Stimulated activated CD4-positive, alpha-beta T cell treated with anti-CD3 and anti-CD28 coated beads, Interleukin-1b, Interleukin-23, amount 100 ng/mL, for 24 hours (primary cell): ENCODE measurements around the gene PPP1R9B.
A peak's percentile ranks its signal among the peaks of the same experiment; 100 is the strongest.

Experiments used
- DNase-seq, 4 experiments: peaks; one replicate each; pipeline ENCODE4 v3.0.0-alpha.2; 2020; ENCODE audit warnings: low read depth in 4 of 4, low spot score in 1 of 4

Gene PPP1R9B

GRCh38 chr17:50128441-50129352 lies 21.8 kb downstream of the PPP1R9B start:
- DNase-seq = no peak

- DNase-seq = no peak
Observed at GRCh38 chr17:50127697-50128361, 22.6 kb downstream of the PPP1R9B start.

GRCh38 chr17:50125420-50125997 lies 25.0 kb downstream of the PPP1R9B start:
- no peak for DNase-seq

GRCh38 chr17:50123649-50124349 lies 26.7 kb downstream of the PPP1R9B start:
- no peak for DNase-seq

GRCh38 chr17:50122945-50123344 lies 27.5 kb downstream of the PPP1R9B start:
- DNase-seq = no peak

- DNase-seq = no peak
Observed at GRCh38 chr17:50120475-50121253, 29.8 kb downstream of the PPP1R9B start.

GRCh38 chr17:50118828-50119218 lies 31.7 kb downstream of the PPP1R9B start:
- no peak for DNase-seq

GRCh38 chr17:50118076-50118827 lies 32.2 kb downstream of the PPP1R9B start:
- DNase-seq = no peak

GRCh38 chr17:50117202-50118051 lies 33.0 kb downstream of the PPP1R9B start:
- DNase-seq = peak in 2 of 4 experiments; percentile 36 to 55

GRCh38 chr17:50115756-50116155 lies 34.7 kb downstream of the PPP1R9B start:
- no peak for DNase-seq

GRCh38 chr17:50114849-50115357 lies 35.6 kb downstream of the PPP1R9B start:
- DNase-seq = no peak

- no peak for DNase-seq
Observed at GRCh38 chr17:50114401-50114800, 36.1 kb downstream of the PPP1R9B start.

- DNase-seq = no peak
Observed at GRCh38 chr17:50113624-50114320, 36.7 kb downstream of the PPP1R9B start.

GRCh38 chr17:50112694-50113093 lies 37.8 kb downstream of the PPP1R9B start:
- DNase-seq = no peak

GRCh38 chr17:50111673-50112655 lies 38.5 kb downstream of the PPP1R9B start:
- no peak for DNase-seq

GRCh38 chr17:50110591-50111349 lies 39.7 kb downstream of the PPP1R9B start:
- DNase-seq = no peak
